Neural cell (in vitro differentiated cells): ENCODE measurements around the gene CLSTN2. TPM values are rescaled to one million over a fixed set of nuclear protein-coding genes. Genes with fewer than 3 reads are reported as not detected.

ENCODE experiments used
- H2AFZ ChIP-seq: fragments of 200-600, 300-800 bp; sonication (generic), shearing (Covaris generic); 2 replicates; pipeline ENCODE4 v1.6.0; 2014; ENCODE audit warnings: low read depth, mild to moderate bottlenecking, antibody characterized with exemption, low read length, moderate library complexity
- H3F3A ChIP-seq: fragments of 200-600 bp; shearing (Covaris generic); 2 replicates; pipeline ENCODE4 v1.6.1; 2016; ENCODE audit warnings: mild to moderate bottlenecking, moderate library complexity, mixed read lengths, antibody characterized with exemption, low read length; ENCODE audit not compliant: insufficient read depth, poor library complexity, severe bottlenecking
- H3K27ac ChIP-seq: fragments of 200-600, 300-800 bp; sonication (generic), shearing (Covaris generic); 2 replicates; pipeline ENCODE4 v1.5.1; 2014; ENCODE audit warnings: mild to moderate bottlenecking, low read length, moderate library complexity
- H3K27me3 ChIP-seq: fragments of 300-800, 200-600 bp; sonication (generic), shearing (Covaris generic); 2 replicates; pipeline ENCODE4 v1.6.0; 2014; ENCODE audit warnings: mild to moderate bottlenecking, low read depth, low read length, moderate library complexity; ENCODE audit not compliant: insufficient read depth
- H3K36me3 ChIP-seq: fragments of 300-800, 200-600 bp; sonication (generic), shearing (Covaris generic); 2 replicates; pipeline ENCODE4 v1.5.1; 2014; ENCODE audit warnings: mild to moderate bottlenecking, antibody characterized with exemption, low read length, moderate library complexity; ENCODE audit not compliant: insufficient read depth
- H3K4me2 ChIP-seq: fragments of 300-800, 200-600 bp; sonication (generic), shearing (Covaris generic); 2 replicates; pipeline ENCODE4 v1.6.0; 2014; ENCODE audit warnings: mild to moderate bottlenecking, low read length
- H3K4me3 ChIP-seq: fragments of 300-800, 200-600 bp; sonication (generic), shearing (Covaris generic); 2 replicates; pipeline ENCODE4 v1.5.1; 2014; ENCODE audit warnings: mild to moderate bottlenecking, low read length, moderate library complexity
- H3K79me2 ChIP-seq: fragments of 200-600 bp; shearing (Covaris generic); replicated peaks from 2 replicates; pipeline ENCODE4 v1.6.0; 2014; ENCODE audit warnings: mild to moderate bottlenecking, low read length, moderate library complexity; ENCODE audit not compliant: insufficient read depth
- H3K9ac ChIP-seq: fragments of 300-800, 200-600 bp; sonication (generic), shearing (Covaris generic); 2 replicates; pipeline ENCODE4 v1.6.1; 2016; ENCODE audit warnings: mild to moderate bottlenecking, low read length, mixed read lengths
- H3K9me2 ChIP-seq: fragments of 200-600 bp; shearing (Covaris generic); 2 replicates; pipeline ENCODE4 v1.6.1; 2016; ENCODE audit warnings: mild to moderate bottlenecking, low read length, mixed read lengths; ENCODE audit not compliant: insufficient read depth
- H3K9me3 ChIP-seq: fragments of 200-600, 300-800 bp; sonication (generic), shearing (Covaris generic); 2 replicates; pipeline ENCODE4 v1.6.1; 2016; ENCODE audit warnings: mild to moderate bottlenecking, mixed run types, low read length, moderate library complexity, mixed read lengths
- H4K20me1 ChIP-seq: fragments of 200-600 bp; shearing (Covaris generic); 2 replicates; pipeline ENCODE4 v1.6.1; 2016; ENCODE audit warnings: mild to moderate bottlenecking, mixed run types; ENCODE audit not compliant: insufficient read depth
- EP300 ChIP-seq: fragments of 450-650 bp; conservative IDR thresholded peaks from 2 replicates; pipeline ENCODE4 v1.6.1; 2014; ENCODE audit warnings: antibody characterized with exemption, mild to moderate bottlenecking, moderate library complexity; ENCODE audit not compliant: poor library complexity, severe bottlenecking
- EZH2 ChIP-seq: fragments of 200-600, 300-800 bp; shearing (Covaris generic), sonication (generic); IDR thresholded peaks from 2 replicates; pipeline ENCODE4 v1.6.1; 2014; ENCODE audit warnings: antibody characterized with exemption, low read length, borderline replicate concordance, mild to moderate bottlenecking; ENCODE audit not compliant: insufficient read depth, poor library complexity, severe bottlenecking
- MXI1 ChIP-seq: fragments of 450-650 bp; conservative IDR thresholded peaks from 2 replicates; pipeline ENCODE4 v1.6.1; 2014; ENCODE audit warnings: antibody characterized with exemption, mild to moderate bottlenecking; ENCODE audit not compliant: poor library complexity, severe bottlenecking
- POLR2AphosphoS5 ChIP-seq: IDR thresholded peaks from 2 replicates; pipeline ENCODE4 v1.6.1; 2012
- RAD21 ChIP-seq: fragments of 450-650 bp; conservative IDR thresholded peaks from 2 replicates; pipeline ENCODE4 v1.6.1; 2014; ENCODE audit warnings: antibody characterized with exemption, mild to moderate bottlenecking, moderate library complexity
- REST ChIP-seq: IDR thresholded peaks from 2 replicates; pipeline ENCODE4 v1.6.1; 2012; ENCODE audit warnings: borderline replicate concordance
- SMC3 ChIP-seq: fragments of 450-650 bp; conservative IDR thresholded peaks from 2 replicates; pipeline ENCODE4 v1.6.1; 2014; ENCODE audit warnings: antibody characterized with exemption, mild to moderate bottlenecking, moderate library complexity; ENCODE audit not compliant: poor library complexity
- TAF1 ChIP-seq: IDR thresholded peaks from 2 replicates; pipeline ENCODE4 v1.6.1; 2012; ENCODE audit warnings: low read depth
- polyA plus RNA-seq: library from polyadenylated mRNA; depleted of rRNA; stranded (reverse); fragments of >200 nt; gene quantifications from 2 replicates; pipeline ENCODE4 v1.2.3, GENCODE V29; 2014
- TF ChIP-seq, protein P1 (sequence below): fragments of 450-650 bp; IDR thresholded peaks from 2 replicates; pipeline ENCODE4 v1.5.1; 2014; ENCODE audit warnings: antibody characterized with exemption, mild to moderate bottlenecking, moderate library complexity; ENCODE audit not compliant: poor library complexity, severe bottlenecking

CLSTN2 gene
- polyA plus RNA-seq, 1 donor from 2014 or later, result 10.7 TPM

DNA sequence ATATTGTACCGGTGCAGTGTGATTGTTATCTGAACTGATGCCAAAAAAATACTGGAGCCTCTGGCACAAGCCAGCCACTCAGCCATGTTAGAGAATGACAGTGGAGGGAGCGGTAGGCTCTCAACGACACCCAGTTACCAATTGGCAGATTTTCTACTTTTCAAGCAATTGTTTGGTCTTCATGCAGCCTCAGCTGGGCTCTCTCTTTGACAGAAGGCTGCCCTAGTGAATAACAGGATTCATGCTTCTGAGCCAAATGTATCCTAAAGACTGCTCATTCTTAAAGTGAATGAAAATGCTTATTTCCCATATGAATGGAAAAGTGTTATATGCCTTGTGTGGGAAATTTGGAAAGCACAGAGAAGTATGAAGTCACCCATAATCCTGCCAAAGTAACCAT, 481.7 kb downstream of the CLSTN2 start:
- Histone ChIP-seq H3K9me2 (no peaks in the 10 kb centered on the region), H3K36me3 (peaks cover 4% of the 10 kb centered on the region), H3F3A (no peaks in the 10 kb centered on the region)

GRCh38 chr3:140420621-140421357, 485.8 kb downstream of the CLSTN2 start:
- no peak overlapping the region for H3K9ac ChIP-seq
- H3K27me3 ChIP-seq, result no peaks in the 10 kb centered on the region
- H4K20me1 ChIP-seq, result no peaks in the 10 kb centered on the region
- H3K27ac ChIP-seq, result no peak overlapping the region
- no peak overlapping the region for H3K4me2 ChIP-seq
- no peaks in the 10 kb centered on the region for H3K79me2 ChIP-seq
- H3K36me3 ChIP-seq, result no peaks in the 10 kb centered on the region
- H2AFZ ChIP-seq, result no peak overlapping the region
- no peak overlapping the region for H3K4me3 ChIP-seq
- no peaks in the 10 kb centered on the region for H3F3A ChIP-seq
- H3K9me3 ChIP-seq, result no peaks in the 10 kb centered on the region
- H3K9me2 ChIP-seq, result no peaks in the 10 kb centered on the region
- TF ChIP-seq MXI1, result no peak
- TF ChIP-seq POLR2AphosphoS5, result no peak
- no peak for TF ChIP-seq RAD21
- TF ChIP-seq, protein P1, sequence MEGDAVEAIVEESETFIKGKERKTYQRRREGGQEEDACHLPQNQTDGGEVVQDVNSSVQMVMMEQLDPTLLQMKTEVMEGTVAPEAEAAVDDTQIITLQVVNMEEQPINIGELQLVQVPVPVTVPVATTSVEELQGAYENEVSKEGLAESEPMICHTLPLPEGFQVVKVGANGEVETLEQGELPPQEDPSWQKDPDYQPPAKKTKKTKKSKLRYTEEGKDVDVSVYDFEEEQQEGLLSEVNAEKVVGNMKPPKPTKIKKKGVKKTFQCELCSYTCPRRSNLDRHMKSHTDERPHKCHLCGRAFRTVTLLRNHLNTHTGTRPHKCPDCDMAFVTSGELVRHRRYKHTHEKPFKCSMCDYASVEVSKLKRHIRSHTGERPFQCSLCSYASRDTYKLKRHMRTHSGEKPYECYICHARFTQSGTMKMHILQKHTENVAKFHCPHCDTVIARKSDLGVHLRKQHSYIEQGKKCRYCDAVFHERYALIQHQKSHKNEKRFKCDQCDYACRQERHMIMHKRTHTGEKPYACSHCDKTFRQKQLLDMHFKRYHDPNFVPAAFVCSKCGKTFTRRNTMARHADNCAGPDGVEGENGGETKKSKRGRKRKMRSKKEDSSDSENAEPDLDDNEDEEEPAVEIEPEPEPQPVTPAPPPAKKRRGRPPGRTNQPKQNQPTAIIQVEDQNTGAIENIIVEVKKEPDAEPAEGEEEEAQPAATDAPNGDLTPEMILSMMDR, result no peak
- no peak for TF ChIP-seq SMC3
- no peak for TF ChIP-seq REST
- no peak for TF ChIP-seq EZH2

More for the DNA sequence above, 481.7 kb downstream of the CLSTN2 start:
- H3K9ac ChIP-seq, result no peak overlapping the region
- H3K9me3 ChIP-seq, result no peaks in the 10 kb centered on the region
- no peaks in the 10 kb centered on the region for H3K27me3 ChIP-seq
- no peaks in the 10 kb centered on the region for H4K20me1 ChIP-seq
- no peak overlapping the region for H3K4me2 ChIP-seq
- H2AFZ ChIP-seq, result no peak overlapping the region
- no peak for TF ChIP-seq SMC3
- TF ChIP-seq EP300, result no peak
- TF ChIP-seq TAF1, result no peak
- no peak for TF ChIP-seq RAD21
- no peak for TF ChIP-seq POLR2AphosphoS5
- no peak for TF ChIP-seq EZH2
- TF ChIP-seq, protein P1, result no peak
- TF ChIP-seq MXI1, result no peak
- TF ChIP-seq REST, result no peak
- no peak overlapping the region for H3K4me3 ChIP-seq
- H3K27ac ChIP-seq, result no peak overlapping the region
- no peaks in the 10 kb centered on the region for H3K79me2 ChIP-seq
